Stimulated activated effector memory CD8-positive, alpha-beta T cell treated with anti-CD3 and anti-CD28 coated beads, Interleukin-12 subunit alpha, Interleukin-12 subunit beta, amount 100 ng/mL, for 72 hours (primary cell): Measurements from ENCODE around the gene ZNF620.

Source experiments
- ATAC-seq: fragments of 150-1000 bp; cut with Tn5 transposase; 2 replicates; pipeline ENCODE4 v1.10.0; 2021
- DNase-seq, 2 donors: peaks; one replicate each; pipeline ENCODE4 v3.0.0; 2021 to 2022; ENCODE audit warnings: low spot score in 2 of 2
- H3K27ac Mint-ChIP-seq: one replicate; pipeline ENCODE4 v1.8.0; 2022; ENCODE audit warnings: mild to moderate bottlenecking, mixed read lengths
- H3K36me3 Mint-ChIP-seq: one replicate; pipeline ENCODE4 v1.8.0; 2022; ENCODE audit warnings: mild to moderate bottlenecking, mixed read lengths
- H3K4me1 Mint-ChIP-seq: one replicate; pipeline ENCODE4 v1.8.0; 2022; ENCODE audit warnings: mixed read lengths
- H3K4me3 Mint-ChIP-seq: one replicate; pipeline ENCODE4 v1.8.0; 2022; ENCODE audit warnings: mild to moderate bottlenecking, mixed read lengths
- H3K9me3 Mint-ChIP-seq: one replicate; pipeline ENCODE4 v1.8.0; 2022; ENCODE audit warnings: mixed read lengths

Gene ZNF620

DNA sequence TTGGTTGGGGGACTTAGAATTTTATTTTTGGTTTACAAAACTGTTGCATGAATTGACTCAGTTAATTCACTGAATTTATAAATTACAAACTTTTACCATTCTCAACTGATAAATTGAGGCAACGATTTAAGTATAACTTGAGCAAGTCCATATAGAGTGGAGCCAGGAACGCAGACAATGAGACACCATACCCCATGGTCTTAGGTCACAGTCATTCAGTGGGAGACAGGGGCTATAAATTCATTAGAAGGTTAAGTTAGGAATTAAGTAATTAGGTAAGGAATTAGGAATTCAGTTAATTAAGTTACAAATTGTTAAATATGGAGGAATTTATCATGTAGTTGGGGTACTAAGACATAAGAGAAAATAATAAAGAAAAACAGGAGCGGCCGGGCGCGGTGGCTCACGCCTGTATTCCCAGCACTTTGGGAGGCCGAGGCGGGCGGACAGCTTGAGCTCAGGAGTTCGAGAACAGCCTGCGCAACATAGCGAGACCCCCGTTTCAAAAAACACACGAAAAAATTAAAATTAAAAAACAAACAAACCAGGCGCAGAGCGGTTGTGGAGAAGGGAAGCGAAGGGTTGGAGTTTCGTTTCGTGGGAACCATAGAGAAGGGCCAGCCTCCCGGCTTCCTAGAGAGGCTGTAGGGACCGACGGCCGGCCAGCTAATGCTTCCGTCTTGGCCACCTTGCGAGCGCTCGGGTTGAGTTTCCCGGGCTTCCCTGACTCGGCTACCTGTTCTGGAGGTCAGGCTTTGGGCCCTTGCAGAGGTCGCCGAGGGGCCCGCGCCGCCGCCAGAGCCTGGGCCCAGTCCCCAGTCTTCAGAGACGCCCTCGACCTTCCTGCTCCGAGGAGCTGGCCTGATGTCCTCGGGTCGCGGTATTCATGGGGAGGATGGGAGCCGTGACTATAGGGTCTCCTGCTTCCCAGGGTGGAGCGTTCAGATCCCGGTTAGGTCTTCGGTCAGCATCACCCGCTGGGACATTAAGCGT is 29.1 kb upstream of the ZNF620 start, which contains the start of gene ZNF619:
TSS of gene ZNF619 (plus strand) at position 645 of the 993 bp plus-strand sequence. CDS start 858 bp downstream, outside the sequence.
- Mint-ChIP-seq H3K4me3 (peak within 1 kb of the TSS; percentile 87), H3K36me3 (peaks cover 12% of the 10 kb centered on the region), H3K4me1 (peaks cover 18% of the 10 kb centered on the region), H3K27ac (peak within 1 kb of the TSS; percentile 97), H3K9me3 (no peaks in the 10 kb centered on the region)
- DNase-seq (peak; percentile 39 to 78), ATAC-seq (peak; percentile 90)

DNA sequence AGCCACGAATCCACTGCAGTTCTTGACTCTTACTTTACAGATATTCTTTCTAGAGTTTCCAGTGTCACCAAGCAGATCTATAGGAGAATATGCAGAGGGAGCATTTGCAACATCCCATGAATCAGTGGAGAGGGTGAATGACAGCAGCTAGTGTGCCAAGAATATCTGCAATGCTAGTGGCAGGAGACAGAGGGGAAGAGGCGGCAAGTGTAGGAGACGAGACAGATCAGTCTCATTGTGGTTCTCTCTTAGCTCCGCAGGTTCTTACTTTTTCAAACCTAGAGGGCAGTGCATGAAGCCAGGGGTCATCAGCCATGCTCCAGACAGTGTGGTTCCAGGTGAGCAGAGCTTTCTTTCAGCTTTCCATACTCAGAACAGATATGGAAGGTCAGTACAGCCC is 28.2 kb upstream of the ZNF620 start:
- H3K4me3 Mint-ChIP-seq = peak overlapping the region; percentile 87
- H3K9me3 Mint-ChIP-seq = no peaks in the 10 kb centered on the region
- peaks cover 14% of the 10 kb centered on the region for H3K36me3 Mint-ChIP-seq
- peak overlapping the region; percentile 97 for H3K27ac Mint-ChIP-seq
- peaks cover 26% of the 10 kb centered on the region for H3K4me1 Mint-ChIP-seq
- ATAC-seq (no peak), DNase-seq (no peak)

DNA sequence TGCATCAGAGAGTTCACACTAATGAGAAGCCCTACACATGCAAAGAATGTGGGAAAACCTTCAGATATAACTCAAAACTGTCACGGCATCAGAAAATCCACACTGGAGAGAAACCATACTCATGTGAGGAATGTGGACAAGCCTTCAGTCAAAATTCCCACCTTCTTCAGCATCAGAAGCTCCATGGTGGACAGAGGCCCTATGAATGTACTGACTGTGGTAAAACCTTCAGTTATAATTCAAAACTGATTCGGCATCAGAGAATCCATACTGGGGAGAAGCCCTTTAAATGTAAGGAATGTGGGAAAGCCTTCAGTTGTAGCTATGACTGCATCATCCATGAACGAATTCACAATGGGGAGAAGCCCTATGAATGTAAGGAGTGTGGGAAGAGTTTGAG is 18.7 kb upstream of the ZNF620 start:
- Mint-ChIP-seq H3K36me3 (peaks cover 43% of the 10 kb centered on the region), H3K4me1 (peaks cover 9% of the 10 kb centered on the region), H3K4me3 (no peak overlapping the region), H3K9me3 (peaks cover 13% of the 10 kb centered on the region), H3K27ac (no peak overlapping the region)
- ATAC-seq (no peak), DNase-seq (no peak)

DNA sequence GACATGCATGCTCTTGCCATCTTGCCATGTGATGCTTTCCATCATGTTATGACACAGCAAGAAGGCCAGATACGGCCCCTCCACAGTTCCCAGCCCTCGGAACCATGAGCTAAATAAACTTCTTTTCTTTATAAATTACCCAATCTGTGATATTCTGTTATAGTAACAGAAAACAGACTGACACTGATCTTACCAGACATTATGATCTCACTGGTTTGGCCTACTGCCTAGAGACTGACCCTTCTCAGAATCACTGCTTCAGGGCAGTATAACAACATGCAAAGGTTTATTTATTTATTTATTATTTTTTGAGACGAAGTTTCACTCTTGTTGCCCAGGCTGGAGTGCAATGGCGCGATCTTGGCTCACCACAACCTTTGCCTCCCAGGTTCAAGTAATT is 14.9 kb upstream of the ZNF620 start:
- Mint-ChIP-seq H3K4me1 (no peaks in the 10 kb centered on the region), H3K9me3 (peaks cover 13% of the 10 kb centered on the region), H3K4me3 (no peak overlapping the region), H3K36me3 (peaks cover 18% of the 10 kb centered on the region), H3K27ac (no peak overlapping the region)
- no peak for DNase-seq
- ATAC-seq = no peak

DNA sequence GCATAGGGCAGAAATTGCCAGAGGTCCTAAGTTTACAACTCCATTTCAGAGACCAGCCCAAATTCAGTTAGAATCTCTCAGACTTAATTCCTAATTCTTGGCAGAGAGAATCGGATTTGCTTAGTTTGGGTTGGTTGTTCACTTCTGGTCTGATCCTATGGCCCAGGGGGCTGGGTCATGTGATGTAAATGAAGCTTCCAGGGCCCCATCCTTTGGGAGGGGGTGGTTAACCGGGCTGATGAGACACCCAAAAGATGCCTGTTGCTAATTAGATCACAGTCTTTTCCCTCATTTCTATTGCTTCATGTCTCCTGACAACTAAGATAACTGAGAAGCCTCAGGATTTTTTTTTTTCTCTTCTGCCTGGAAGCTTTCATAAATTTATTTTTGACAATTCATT is 11.1 kb upstream of the ZNF620 start:
- Mint-ChIP-seq H3K4me3 (no peak overlapping the region), H3K9me3 (no peaks in the 10 kb centered on the region), H3K4me1 (no peaks in the 10 kb centered on the region), H3K36me3 (no peaks in the 10 kb centered on the region), H3K27ac (no peak overlapping the region)
- no peak for DNase-seq
- ATAC-seq = no peak

DNA sequence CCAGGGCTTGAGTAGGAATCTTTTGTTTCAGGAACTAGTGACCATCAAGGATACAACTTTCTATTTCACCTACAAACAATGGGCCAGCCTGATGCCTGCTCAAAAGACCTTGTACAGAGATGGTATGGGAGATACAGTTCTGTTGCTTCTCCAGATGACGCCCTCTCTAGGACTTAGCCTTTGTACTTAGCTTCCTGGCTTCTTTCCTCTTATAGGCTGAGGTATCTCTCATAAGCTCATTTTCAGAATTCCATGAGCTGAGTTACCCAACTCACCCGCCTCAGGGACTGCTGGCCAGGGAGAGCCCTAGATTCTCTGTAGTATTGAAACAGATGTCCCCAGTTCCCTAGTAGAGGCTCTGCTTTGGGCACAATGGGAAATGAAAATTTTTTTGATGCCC is 8.6 kb upstream of the ZNF620 start:
- H3K27ac Mint-ChIP-seq = no peak overlapping the region
- no peaks in the 10 kb centered on the region for H3K9me3 Mint-ChIP-seq
- no peak for ATAC-seq
- DNase-seq = no peak
- no peak overlapping the region for H3K4me3 Mint-ChIP-seq
- H3K4me1 Mint-ChIP-seq = no peaks in the 10 kb centered on the region
- no peaks in the 10 kb centered on the region for H3K36me3 Mint-ChIP-seq

DNA sequence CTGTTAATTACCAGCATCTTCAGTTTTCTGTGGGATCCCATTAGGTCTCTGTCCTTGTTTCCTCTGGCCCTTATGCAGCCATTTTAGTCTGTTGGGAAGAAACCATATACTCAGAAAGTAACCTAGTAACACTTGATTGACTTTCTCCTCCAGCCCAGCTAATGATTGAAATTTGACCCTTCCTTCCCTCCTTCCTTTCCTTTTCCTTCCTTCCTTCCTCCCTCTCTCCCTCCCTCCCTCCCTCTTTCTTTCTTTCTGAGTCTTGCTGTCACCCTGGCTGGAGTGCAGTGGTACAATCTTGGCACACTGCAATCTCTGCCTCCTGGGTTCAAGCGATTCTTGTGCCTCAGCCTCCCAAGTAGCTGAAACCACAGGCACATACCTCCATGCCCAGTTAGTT is 5.9 kb upstream of the ZNF620 start:
- no peak overlapping the region for H3K27ac Mint-ChIP-seq
- ATAC-seq (no peak), DNase-seq (no peak)
- H3K9me3 Mint-ChIP-seq = no peaks in the 10 kb centered on the region
- no peak overlapping the region for H3K4me3 Mint-ChIP-seq
- H3K4me1 Mint-ChIP-seq = peaks cover 5% of the 10 kb centered on the region
- H3K36me3 Mint-ChIP-seq = no peaks in the 10 kb centered on the region

DNA sequence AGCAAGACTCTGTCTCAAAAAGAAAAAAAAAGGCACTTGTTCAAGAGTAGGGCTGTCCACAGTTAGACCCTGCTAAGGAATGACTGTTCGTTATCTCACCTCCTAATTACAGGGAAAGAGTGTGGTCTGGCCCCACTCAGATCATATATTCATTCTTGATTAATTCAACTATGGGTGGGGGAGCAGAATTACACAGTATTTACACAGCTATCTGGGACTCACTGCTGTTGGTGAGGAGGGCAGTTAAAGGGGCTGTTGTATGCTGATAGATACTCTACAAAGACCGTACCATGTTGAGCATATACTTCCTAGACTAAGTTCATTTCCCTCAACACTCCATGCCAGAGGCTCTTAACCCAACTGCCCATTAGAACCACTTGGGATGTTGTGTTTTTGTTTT is 3.8 kb upstream of the ZNF620 start:
- Mint-ChIP-seq H3K27ac (no peak overlapping the region), H3K9me3 (no peaks in the 10 kb centered on the region), H3K4me3 (no peak overlapping the region), H3K36me3 (no peaks in the 10 kb centered on the region), H3K4me1 (peaks cover 11% of the 10 kb centered on the region)
- no peak for DNase-seq
- ATAC-seq = peak; percentile 20

DNA sequence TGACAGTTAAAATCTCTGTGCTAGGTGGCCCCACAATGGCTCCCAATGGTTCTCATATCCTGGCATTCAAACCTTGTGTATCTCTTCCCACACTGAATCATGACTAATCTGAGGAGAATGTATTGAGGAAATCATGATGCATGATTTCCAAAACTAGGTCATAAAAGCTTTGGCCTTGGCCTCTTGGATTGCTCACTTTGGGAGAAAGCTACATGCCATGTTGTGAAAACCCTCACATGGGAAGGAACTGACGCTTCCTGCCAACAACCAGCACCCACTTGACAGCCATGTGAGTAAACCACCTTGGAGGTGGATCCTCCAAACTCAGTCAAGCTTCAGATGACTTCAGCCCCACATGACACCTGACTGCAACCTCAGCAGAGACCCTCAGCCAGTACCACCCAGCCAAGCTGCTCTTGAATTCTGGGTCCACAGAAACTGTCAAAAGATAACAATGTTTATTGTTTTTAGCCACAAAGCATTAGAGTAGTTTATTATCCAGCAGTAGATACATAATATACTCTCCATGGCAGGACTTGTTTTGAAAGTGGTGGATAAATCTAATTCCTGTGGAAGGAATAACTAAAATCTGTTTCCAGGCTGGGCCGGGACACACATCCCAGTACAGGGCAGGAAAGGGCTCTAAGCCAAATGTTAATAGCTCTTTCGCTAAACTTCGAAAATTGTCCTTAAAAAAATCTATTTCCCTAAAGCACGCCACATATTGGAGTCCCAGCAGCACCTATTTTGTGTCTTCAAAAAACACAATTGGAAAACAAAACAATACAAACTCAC is 1.0 kb upstream of the ZNF620 start:
- H3K4me1 Mint-ChIP-seq = peaks cover 11% of the 10 kb centered on the region
- no peaks in the 10 kb centered on the region for H3K9me3 Mint-ChIP-seq
- peak; percentile 49 for ATAC-seq
- DNase-seq = no peak
- H3K4me3 Mint-ChIP-seq = peak overlapping the region; percentile 77
- no peak overlapping the region for H3K27ac Mint-ChIP-seq
- no peaks in the 10 kb centered on the region for H3K36me3 Mint-ChIP-seq

DNA sequence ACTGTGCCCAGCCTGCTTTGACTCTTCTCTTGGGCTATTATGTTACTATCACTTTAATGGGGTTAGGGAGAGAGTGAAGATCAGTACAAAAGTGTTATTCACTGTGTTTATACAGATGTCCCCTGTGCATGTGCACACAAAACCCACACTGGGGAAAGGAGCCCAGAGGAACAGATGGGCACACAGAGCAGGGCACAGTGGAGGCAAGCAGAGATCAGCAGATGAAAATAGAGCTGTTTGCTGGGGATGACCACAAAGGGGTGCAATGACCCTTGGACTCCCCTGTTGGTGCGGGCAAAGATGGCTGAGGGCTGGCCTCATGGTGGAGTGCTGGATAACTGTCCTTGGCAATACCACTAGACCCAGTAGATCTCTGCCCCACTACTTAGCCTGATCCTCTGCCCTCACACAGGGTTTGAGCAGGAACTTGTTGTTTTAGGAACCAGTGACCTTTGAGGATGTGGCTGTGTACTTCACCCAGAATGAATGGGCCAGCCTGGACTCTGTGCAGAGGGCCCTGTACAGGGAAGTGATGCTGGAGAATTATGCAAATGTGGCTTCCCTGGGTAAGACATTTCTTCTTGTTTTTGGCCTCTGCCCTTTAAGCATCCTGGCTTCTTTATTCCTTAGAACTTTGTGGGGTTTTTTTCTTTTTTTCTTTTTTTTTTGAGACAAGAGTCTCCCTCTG is 5.3 kb downstream of the ZNF620 start:
- peaks cover 6% of the 10 kb centered on the region for H3K4me1 Mint-ChIP-seq
- no peak overlapping the region for H3K4me3 Mint-ChIP-seq
- H3K9me3 Mint-ChIP-seq = no peaks in the 10 kb centered on the region
- ATAC-seq (no peak), DNase-seq (no peak)
- H3K36me3 Mint-ChIP-seq = peaks cover 8% of the 10 kb centered on the region
- no peak overlapping the region for H3K27ac Mint-ChIP-seq

DNA sequence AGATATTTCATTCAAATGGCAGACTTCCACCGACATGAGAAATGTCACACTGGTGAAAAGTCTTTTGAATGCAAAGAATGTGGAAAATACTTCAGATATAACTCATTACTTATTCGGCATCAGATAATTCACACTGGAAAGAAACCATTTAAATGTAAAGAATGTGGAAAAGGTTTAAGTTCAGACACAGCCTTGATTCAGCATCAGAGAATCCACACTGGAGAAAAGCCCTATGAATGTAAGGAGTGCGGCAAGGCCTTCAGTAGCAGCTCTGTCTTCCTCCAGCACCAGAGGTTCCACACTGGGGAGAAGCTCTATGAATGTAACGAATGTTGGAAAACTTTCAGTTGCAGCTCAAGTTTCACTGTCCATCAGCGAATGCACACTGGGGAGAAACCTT is 10.4 kb downstream of the ZNF620 start:
- Mint-ChIP-seq H3K4me3 (no peak overlapping the region), H3K36me3 (peaks cover 8% of the 10 kb centered on the region), H3K4me1 (no peaks in the 10 kb centered on the region), H3K27ac (no peak overlapping the region), H3K9me3 (no peaks in the 10 kb centered on the region)
- ATAC-seq (no peak), DNase-seq (no peak)

DNA sequence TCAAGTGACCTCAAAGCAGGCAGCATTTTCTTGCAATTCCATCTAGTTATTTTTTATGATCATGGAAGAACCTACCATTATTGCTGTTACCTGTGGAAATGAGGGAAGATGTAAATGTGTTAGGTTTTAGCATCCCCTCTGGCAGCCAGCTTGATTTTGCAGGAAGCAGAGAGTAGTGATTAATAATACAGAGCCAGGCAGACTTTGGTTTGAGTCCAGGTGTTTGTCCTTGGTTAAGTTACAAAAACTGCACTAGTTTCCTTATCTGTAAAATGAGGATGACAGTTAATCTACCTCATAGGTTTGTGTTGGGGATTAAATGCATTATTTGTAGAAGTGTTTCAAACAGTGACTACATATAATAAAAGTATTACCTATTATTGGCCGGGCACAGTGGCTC is 12.2 kb downstream of the ZNF620 start:
- no peak overlapping the region for H3K4me3 Mint-ChIP-seq
- no peaks in the 10 kb centered on the region for H3K9me3 Mint-ChIP-seq
- H3K27ac Mint-ChIP-seq = no peak overlapping the region
- DNase-seq = no peak
- peaks cover under 1% of the 10 kb centered on the region for H3K36me3 Mint-ChIP-seq
- no peak for ATAC-seq
- H3K4me1 Mint-ChIP-seq = no peaks in the 10 kb centered on the region

DNA sequence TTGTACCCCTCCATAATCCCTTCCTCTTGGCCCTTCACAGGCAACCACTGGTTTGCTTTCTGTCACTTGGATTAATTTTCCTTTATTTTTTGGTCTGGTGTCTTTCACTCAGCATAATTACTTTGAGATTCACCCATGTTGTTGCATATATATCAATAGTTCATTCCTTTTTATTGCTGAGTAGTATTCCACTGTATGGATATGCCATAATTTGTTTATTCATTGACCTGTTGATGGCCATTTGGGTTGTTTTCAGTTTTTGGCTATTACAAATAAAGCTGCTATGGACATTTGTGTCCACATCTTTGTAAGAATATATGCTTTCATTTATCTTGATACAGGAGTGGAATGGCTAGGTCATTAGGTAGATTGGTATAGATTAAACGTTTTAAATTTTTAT is 13.0 kb downstream of the ZNF620 start:
- ATAC-seq (no peak), DNase-seq (no peak)
- Mint-ChIP-seq H3K4me3 (no peak overlapping the region), H3K4me1 (no peaks in the 10 kb centered on the region), H3K36me3 (no peaks in the 10 kb centered on the region), H3K27ac (no peak overlapping the region), H3K9me3 (no peaks in the 10 kb centered on the region)

DNA sequence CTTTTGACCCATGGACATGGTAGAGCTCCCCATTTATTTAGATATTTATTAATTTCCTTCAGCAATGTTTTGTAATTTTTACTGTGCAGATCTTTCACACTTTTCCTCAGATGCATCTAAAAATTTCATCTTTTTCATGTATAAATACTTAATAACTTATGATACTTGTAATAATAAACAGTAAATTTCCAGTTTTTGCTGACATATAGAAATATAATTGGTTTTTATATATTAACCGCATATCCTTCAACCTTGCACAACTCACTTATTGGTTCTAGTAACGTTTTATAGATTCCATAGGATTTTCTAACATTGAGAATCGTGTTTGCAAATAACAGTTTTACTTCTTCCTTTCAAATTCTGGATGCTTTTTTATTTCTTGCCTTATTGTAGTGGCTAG is 15.4 kb downstream of the ZNF620 start:
- ATAC-seq (no peak), DNase-seq (no peak)
- Mint-ChIP-seq H3K4me1 (peaks cover 11% of the 10 kb centered on the region), H3K27ac (no peak overlapping the region), H3K4me3 (no peak overlapping the region), H3K36me3 (peaks cover 3% of the 10 kb centered on the region), H3K9me3 (no peaks in the 10 kb centered on the region)

DNA sequence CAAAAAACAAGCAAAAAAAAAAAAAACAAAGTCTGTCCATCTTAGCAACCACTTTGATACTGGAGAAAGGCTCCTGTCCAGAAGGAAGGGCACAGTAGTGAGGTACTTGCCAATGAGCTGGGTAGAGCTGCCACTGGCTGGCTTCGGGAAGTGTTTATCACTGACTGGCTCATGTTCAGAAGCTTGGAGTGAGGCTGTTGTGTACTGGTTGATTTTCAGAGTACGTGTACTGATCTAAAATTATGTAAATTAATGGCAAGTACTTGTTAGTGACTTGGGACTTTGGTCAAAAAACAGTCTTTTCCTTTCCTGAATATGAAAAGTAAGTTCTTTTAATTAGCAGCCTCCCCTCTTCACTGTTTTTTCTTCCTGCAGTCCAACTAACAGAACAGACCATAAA is 17.9 kb downstream of the ZNF620 start:
- H3K27ac Mint-ChIP-seq = peak overlapping the region; percentile 99
- H3K36me3 Mint-ChIP-seq = peaks cover 13% of the 10 kb centered on the region
- peaks cover 16% of the 10 kb centered on the region for H3K4me1 Mint-ChIP-seq
- ATAC-seq (no peak), DNase-seq (no peak)
- H3K9me3 Mint-ChIP-seq = no peaks in the 10 kb centered on the region
- H3K4me3 Mint-ChIP-seq = peak overlapping the region; percentile 95
